ENCODE measurements around the gene IL2RG.

The IL2RG gene

DNA sequence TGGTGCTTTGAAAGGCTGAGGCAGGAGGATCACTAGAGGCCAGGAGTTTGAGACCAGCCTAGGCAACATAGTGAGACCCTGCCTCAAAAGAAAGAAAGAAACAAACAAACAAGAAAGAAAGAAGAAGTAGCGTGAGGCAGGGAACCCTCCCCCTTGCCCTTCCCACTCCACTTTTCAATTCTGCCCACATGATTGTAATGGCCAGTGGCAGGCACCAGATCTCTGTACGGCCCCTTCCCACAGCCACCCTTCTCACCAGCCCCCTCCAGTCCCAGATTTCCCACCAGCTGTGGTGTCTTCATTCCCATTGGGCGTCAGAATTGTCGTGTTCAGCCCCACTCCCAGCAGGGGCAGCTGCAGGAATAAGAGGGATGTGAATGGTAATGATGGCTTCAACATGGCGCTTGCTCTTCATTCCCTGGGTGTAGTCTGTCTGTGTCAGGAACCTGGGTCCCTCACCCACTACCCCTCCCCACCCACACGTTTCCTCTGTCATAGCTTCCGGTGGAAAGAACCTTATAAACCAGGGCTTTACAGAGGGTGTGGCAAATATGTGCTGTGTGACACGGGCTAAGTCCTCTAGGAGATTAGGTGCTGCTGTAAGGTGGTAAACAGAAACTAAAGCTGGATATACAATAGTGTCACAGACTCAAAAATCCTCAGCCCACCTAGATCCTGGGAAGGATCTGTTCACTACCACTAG, at the start of gene IL2RG:
Gene IL2RG, minus strand, starts transcription at position 437 of the 703 bp plus-strand sequence. Its CDS starts 38 bp downstream, at position 399.
- DNase-seq: no peak

DNA sequence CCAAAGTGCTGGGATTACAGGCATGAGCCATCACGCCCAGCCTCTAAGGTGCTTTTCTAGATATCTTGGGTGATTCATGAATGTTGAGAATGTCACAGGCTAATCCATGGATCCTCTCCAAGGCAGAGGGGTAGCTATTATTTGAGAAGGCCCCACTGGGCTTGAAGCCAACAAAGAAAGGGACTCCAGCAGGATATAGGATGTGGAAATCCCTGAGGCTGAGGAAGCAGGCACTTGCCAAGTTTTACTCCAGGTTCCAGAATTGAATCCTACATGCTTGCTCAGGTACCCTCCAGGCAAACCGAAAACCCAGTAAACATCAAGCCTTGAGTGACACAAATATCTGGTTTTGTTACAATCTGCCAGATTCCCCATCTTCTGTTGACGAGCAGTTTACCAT, 49.1 kb upstream of the IL2RG start:
- DNase-seq: no peak

DNA sequence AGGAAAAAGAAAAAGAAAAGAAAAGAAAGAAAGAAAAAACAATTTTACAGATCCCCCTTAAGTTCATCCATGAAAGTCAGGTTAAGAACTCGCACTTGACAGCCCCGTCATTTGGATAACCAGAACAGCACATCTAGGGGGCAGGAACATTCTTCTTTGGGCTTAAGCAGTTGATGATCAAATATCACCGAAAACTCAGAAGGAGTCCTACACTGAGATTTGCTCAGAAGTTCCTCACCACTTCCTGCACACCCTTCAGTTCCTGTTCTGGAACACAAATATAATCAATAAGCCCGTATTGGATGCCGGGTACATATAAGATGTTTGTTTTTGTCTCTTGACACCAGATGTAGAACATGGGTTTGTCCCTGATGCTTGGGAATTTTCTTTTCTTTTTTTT, 48.0 kb upstream of the IL2RG start:
- no peak for DNase-seq

DNA sequence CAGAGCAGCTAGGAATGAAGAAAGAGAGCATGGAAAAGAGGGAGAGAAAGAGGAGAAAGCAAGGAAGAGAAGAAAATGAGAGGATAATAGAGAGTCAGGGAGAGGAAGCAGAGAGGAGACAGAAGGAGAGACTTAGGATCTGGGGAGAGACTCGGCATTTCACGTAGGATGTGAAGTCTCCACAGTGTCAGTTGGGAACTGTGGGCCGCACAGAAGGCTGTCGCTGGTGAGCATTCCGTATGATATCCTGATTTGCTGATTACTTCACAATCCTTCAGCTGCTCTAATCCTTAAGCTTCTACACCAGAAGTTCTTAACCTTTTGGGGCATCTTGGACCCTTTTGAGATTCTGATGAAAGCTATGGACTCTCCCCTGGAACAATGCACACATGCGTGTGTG, 47.2 kb upstream of the IL2RG start:
- DNase-seq: no peak

DNA sequence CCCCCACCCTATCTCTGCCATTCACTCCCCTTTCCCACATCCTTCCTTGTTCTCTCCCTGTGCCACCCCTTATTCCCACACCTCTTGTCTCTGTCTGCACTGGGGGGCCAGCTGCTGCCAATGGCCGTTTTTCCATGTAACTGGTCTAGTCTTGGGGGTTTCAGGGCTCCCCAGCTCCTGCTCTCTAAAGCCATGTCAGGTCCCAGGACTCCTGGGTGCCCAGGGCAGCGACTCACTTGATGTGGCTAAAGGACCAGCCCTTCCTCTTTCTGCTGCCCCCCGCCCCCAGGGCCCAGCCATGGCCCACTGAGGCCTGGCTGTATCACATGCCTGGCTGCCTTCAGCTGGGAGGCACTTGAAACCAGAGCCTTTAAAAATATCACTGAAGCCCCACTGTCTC, 43.3 kb upstream of the IL2RG start:
- no peak for DNase-seq

DNA sequence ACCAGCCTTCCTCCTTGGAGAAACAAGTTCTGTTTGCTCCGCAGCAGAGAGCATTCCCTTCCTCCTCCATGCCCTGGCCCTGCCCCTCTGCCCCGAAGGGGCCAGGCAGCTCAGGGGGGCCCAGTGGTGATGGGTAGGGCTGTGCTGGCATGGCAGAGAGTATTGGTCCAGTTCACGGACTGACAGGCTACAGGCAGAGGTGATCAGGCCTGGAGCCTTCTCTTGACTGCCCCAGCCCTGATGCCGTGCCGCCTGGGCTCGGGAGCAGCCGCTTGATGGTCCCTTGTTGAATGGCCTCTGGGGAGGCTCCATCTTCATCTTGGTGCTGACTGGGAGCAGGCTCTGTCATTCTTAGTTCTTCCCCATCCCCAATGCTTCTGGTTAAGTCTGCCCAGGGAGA, 42.8 kb upstream of the IL2RG start:
- DNase-seq: no peak

DNA sequence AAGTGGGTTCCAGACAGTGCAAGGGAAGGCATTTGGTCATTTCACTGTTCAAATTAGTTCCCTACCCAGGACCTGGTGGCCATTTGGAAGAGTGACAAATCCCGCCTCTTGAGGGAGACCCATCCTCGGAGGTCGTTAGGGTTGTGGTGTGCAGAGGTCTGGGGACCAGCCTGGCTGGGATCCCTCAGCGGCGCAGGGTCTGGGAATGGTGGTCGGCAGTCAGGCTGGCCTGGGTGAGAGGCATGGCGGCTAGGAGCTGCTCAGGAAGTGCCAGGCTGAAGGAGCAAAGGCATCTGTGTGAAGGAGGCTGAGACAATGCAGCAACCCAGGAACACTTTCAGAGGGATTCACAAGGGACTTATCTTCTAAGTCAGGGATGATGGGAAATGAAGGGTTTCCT, 40.0 kb upstream of the IL2RG start:
- DNase-seq: no peak

DNA sequence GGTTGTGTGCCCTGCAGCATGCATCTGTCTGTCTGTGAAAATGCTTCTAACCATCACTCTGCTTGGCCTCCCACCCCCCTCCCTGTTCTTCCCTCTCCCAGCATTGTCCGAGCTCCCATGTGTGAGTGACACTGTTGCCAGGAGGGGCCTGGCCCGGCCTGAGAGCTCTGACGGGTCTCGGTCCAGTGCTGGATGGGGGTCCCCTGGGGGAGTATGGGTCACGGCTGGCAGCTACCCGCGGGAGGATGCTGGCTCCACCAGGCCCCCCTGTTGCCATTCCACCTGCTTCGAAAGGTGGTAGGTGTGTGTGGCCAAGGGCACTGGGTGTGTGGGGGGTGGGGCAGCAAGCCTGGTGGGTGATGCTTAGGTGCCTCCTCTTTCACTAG, 36.9 kb upstream of the IL2RG start:
- DNase-seq: no peak

DNA sequence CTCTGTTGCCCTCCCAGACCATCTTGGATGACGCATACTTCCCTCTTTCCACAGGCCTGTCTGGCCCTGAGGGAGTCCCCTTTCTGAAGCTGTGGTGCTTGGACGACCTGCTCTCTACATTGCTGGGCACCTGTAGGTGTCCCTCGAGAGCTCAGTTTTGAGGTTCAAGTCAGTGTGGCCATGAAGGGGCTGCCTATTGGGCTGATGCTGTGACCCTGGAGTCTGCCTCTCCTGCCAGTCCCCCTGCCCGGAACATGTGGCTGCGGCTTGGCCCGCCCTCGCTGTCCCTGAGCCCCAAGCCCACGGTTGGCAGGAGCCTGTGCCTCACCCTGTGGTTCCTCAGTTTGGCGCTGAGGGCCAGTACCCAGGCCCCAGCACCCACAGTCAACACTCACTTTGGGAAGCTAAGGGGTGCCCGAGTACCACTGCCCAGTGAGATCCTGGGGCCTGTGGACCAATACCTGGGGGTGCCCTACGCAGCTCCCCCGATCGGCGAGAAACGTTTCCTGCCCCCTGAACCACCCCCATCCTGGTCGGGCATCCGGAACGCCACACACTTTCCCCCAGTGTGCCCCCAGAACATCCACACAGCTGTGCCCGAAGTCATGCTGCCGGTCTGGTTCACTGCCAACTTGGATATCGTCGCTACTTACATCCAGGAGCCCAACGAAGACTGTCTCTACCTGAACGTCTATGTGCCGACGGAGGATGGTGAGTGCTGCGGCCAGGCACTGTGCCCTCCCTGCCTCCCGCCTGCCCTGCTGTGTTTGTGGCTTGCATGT, 36.3 kb upstream of the IL2RG start:
- DNase-seq: no peak

DNA sequence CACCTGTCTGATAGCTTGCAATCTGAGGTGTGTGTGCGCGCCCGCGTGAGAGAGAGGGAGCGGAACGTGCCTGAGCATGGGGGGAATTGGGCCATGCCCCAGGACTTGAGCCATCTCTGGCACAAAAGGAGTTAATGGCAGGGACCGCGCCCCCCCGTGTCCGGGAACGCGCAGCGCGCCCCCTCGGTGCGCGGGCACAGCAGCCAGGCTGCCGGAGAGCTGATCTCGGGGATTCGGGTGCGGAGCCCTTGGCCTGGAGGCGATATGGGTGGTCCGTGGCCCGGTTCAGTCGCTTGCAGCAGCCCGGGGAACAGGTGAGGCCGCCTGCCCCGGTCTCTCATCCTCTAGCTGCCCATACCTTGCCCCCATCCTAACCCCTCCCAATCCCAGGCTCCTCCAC, 33.3 kb upstream of the IL2RG start, which contains the start of gene NLGN3:
Gene NLGN3, plus strand, starts transcription at position 191 of the 400 bp plus-strand sequence. CDS start 2,909 bp downstream, outside the sequence.
- DNase-seq: no peak

DNA sequence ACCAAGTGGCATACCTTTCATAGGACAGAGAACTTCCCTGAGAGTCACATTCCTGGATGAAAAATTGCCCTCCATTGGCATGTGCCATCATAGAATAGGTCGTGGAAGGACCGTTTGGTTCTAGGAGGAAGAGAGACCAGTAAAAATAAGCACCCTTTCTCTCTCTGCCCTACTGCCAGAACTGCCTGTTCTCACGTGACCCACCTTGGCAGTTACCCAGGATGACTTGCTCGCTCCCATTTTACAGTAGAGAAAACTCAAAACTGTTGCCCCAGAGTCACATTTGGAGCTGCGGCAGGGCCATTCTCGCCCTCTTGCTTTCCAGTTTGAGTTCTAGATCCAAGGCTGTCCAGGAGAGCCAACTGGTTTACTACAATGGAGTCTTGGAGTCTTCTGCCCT, 32.1 kb upstream of the IL2RG start:
- no peak for DNase-seq

DNA sequence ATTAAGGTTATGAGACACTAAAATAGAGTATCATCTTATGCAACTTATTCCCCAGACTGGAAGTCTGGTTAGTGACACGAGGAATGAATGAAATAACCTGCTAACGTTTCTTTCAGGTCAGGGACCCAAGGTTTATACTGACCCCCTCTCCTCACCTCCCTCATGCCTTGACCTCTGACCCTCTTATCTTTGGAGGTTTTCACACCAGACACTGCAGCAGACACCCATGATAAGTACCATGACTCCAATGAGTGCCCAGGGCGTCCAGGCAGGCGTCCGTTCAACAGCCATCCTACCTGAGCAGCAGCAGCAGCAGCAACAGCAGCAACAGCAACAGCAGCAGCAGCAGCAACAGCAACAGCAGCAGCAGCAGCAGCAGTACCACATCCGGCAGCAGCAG, 29.1 kb upstream of the IL2RG start:
- DNase-seq: no peak

DNA sequence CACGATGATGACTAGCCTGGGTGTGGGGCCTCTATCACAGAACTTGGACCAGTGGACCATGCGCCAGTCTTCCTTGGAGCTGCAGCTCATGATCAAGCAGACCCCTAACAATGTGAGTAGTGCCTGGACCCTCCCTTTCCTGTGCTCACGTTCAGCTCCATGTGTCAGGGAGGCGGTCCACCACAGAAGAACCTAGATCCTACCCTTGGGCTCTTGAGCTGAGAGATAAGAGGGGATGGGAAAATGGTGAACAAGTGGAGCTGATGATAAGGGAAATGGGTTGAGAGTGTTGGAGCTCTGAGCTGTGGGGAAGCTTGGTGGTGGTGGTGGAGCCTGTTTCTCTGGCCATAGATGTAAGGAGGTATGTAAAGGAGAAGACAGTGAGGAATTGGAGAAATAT, 20.1 kb upstream of the IL2RG start:
- DNase-seq: no peak

DNA sequence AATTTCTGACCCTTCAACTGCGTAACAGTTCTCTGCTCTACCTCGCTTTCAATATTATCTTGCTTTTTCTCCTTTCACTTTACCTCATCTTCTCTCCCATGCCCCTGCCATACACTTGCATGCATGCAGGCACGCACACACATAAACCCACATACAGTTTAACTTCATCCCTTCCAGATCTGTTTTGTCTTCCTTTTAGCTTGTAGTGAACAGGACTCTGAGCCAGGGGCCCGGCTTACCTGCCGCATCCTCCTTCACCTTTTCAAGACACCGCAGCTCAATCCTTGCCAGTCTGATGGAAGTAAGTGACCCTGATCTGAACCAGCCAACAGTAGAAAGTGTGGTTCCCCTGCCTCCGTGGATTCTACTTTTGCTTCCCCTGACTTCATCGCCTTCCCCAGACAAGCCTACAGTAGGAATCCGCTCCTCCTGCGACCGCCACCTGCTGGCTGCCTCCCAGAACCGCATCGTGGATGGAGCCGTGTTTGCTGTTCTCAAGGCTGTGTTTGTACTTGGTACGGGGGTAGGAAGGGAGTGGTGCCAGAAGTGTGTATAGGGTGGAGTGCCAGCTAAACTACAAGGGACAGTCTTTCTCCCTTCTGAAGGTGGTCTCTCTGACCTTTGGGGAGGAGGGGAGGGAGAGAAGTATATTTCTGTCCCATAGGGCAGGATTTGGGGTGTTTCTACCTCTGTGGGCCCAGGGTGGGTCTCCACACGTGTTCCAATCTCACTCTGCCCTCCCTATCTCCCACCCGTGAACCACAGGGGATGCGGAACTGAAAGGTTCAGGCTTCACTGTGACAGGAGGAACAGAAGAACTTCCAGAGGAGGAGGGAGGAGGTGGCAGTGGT, 17.8 kb upstream of the IL2RG start:
- DNase-seq: no peak

DNA sequence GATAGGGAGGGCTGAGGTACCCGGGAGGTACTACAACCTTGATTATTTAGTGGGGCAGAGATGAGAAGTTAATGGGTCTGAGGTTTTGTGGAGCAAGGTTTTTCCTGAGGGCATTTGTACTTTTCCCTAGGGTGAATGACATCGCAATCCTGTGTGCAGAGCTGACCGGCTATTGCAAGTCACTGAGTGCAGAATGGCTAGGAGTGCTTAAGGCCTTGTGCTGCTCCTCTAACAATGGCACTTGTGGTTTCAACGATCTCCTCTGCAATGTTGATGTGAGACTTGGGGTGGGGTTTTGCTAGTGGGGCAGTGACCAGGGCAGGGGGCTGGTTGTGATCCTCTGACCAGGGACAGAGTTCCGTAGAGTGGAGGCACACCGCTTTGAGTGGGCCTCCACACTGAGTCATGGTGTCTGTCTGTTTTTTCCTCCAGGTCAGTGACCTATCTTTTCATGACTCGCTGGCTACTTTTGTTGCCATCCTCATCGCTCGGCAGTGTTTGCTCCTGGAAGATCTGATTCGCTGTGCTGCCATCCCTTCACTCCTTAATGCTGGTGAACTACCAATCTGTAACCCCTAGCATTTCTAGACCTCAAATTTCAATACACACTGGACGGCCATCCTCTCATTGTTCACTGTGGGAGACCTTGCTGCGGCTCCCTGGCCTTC, 16.9 kb upstream of the IL2RG start:
- DNase-seq: no peak

DNA sequence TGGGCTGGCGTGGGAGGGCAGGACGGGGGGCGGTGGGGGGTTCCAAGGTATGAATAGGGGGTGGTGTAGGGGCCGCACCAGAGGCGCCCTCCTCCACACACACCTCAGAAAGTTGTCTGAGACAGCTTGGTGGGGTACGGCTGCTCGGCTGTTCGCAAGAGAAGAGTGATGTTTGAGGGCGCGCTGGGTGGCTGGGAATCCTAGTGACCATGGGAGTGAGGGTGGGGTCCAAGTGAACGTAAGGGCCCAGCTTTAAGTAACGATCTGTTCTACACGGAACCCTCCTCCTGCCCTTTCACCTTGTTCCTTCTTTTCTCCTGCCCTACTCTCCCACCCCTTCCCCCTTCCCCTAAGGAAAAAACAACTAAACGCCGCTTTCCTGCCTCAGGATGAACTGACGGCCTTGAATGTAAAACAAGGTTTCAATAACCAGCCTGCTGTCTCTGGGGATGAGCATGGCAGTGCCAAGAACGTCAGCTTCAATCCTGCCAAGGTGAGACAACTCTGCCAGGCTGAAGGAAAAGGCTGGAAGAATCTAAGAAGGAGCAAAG, 7.7 kb upstream of the IL2RG start:
- DNase-seq: no peak

DNA sequence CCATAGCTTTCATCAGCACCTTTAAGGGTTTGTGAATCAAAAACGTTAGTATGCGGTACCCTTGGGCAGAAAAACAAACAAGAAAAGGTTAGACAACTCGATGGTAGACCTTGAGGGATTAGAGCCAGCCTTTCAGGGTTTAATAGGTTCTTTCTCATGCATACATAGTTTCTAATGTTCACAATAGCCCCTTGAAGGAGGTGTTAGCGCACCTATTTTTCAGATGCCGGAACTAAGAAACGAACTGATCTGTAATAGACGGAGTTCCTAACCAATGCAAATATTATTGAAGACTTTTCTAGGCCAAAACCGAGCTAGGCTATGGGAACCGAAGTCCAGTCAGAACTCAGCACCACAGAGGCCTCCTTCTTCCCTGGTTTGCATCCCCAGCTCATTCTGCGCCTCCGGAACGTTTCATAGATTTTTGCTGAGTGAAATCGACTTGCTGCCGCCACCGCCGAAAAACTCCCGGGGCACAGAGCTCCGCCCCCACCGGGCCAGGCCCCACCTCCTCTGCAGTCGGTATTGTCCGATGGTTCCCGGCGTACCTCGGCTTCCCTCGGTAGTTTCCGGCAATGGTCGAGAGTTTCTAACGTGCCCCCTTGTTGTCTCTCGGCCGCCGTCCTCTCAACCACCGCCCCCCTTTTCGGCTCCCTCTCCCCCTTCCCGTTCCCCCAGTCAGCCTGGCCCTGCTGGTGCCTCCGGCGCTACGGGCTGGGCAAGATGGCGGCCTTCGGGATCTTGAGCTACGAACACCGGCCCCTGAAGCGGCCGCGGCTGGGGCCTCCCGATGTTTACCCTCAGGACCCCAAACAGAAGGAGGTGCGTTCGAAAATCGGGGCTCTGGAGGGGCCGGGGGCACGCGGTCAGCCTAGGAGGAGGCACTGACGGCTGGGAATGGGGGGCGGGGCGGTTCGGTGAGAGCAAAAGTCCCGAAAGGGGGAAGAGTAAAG, 6.9 kb upstream of the IL2RG start, which contains the start of gene MED12:
Gene MED12, plus strand, starts transcription at position 565 of the 953 bp plus-strand sequence. Its CDS starts 159 bp downstream, at position 724.
- DNase-seq: peak; percentile 10

DNA sequence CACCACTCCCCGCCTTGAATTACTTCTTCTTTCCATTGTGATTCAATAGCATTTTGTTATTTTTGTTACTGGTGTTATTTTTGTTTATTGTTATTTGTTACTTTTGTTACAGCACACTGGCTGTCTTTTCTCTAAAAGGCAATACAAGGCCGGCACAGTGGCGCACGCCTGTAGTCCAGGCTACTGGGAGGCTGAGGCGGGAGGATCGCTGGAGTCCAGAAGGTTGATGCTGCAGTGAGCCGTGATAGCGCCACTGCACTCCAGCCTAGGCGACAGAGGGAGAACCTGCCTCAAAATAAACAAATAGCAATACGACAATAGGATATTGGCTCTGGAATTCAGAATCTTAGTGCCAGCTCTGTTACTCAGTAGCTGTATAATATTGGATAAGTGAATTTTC, 6.0 kb upstream of the IL2RG start:
- DNase-seq: no peak

DNA sequence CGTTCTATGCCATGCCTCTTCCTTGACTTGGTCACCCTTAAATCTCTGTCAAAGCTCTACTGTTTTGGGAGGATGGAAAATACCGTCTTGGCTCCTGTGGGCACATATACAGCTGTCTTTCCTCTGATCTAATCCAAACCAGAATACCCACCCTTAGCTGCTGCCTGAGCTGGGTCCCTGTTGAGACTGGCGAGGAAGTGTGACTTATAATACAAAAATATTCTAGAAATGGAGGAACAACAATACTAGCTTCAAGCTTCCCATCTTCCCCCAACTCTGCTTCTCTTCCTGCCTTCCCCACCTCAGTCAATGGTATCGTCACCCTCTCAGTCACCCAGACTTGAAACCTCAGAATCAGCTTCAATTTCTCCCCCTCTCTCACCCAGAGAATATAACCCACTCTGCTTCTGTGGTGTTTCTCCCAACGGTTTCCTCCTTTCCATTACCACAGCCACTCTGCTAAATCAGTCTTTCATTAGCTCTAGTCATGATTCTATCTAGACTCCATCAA, 599 bp upstream of the IL2RG start:
- DNase-seq: no peak

DNA sequence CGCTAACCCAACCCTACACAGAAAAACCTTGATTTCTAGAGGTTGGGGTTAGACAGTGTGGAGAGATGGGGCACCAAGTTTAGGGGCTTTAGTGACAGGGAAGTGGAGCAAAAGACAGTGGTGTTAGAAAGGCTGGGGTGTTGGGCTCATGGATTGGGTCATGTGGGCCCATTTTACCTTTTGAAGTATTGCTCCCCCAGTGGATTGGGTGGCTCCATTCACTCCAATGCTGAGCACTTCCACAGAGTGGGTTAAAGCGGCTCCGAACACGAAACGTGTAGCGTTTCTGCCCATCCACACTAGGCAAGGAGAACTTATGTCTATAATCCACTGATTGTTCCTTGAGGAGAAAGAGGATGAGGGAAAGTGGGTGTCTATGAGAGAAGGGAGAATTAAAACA, 2.3 kb downstream of the IL2RG start:
- no peak for DNase-seq

DNA sequence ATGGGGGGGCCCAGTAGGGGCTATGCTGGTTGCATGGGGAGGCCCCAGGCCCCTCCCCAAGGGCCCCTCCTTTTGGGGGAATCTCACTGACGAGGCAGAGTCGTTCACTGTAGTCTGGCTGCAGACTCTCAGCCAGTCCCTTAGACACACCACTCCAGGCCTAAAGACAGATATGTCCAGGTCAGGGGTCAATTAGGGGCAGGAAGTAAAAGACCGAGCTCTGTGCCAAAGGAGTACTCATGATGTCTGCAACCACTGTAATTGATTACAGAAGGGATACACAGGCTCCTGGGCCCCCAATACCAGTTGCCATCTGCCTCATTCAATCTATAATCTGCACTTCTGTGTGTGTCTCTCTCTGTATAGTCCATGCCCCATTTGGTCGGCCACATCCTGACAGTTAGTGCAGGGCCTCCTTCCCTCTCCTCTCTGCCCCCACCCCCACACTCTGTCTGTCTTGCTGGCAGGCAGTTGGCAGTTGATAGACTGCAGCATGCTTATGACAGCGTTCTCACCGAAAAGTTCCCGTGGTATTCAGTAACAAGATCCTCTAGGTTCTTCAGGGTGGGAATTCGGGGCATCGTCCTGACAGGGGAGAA, 3.5 kb downstream of the IL2RG start:
- no peak for DNase-seq

All from DMS153 (cell line).